ENCODE results near the gene ROBO2. TPM values are rescaled to one million over a fixed set of nuclear protein-coding genes. Genes with fewer than 3 reads are reported as not detected.

ROBO2 gene
- total and polyA plus RNA-seq, 2 donors from 2014 or later: 1.3 to 1.6 TPM

DNA sequence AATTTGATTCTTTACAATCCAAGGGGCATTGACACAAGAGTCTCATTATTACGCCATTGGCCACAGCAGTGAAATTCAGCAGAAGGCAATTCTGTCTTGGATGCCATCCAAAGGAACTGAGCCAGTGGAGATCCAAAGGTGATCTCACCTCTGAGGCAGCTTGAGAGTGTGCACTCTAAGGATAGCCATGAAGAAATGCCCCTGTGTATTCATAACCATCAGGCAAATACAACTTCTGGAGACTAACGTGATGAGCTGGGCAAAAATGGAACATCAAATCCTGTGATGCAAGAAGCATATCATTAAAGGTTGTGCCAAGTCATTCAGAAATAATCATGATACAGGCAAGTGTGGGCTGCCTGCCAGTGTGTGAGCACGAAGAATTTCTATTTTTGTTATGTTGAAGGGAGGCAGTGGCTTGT is 41.4 kb downstream of the ROBO2 start:
- TF ChIP-seq CTCF (IDR thresholded peaks at IDR 0.05; ENCODE audit: borderline replicate concordance, extremely low read depth, insufficient read depth): no peak
- H3K9me3 ChIP-seq (ENCODE audit: control insufficient read depth in 2 of 3, insufficient read depth in 1 of 3, low read length in 3 of 3): no peaks in the 10 kb centered on the region
- H3K27ac ChIP-seq (ENCODE audit: low read depth in 2 of 2, low read length in 2 of 2): no peak overlapping the region
- no peak for FAIRE-seq
- DNase-seq: peak in 1 of 5 donors; percentile 27
- no peaks in the 10 kb centered on the region for H3K4me1 ChIP-seq (ENCODE audit: control insufficient read depth in 2 of 3, insufficient read depth in 2 of 3, low read depth in 1 of 3, low read length in 3 of 3)
- H3K4me3 ChIP-seq (ENCODE audit: low read length in 3 of 3): no peak overlapping the region
- no peak overlapping the region for H3K9ac ChIP-seq (ENCODE audit: low read length in 3 of 3)
- no peaks in the 10 kb centered on the region for H3K27me3 ChIP-seq (ENCODE audit: control insufficient read depth, insufficient read depth, low read length)
- no peaks in the 10 kb centered on the region for H3K36me3 ChIP-seq (ENCODE audit: control insufficient read depth in 2 of 3, insufficient read depth in 3 of 3, low read length in 3 of 3)
- intact Hi-C loops (cut with DNase I): no loop called here

GRCh38 chr3:77084511-77084910 is 44.6 kb downstream of the ROBO2 start:
- TF ChIP-seq CTCF (IDR thresholded peaks at IDR 0.05; ENCODE audit: borderline replicate concordance, extremely low read depth, insufficient read depth): no peak
- intact Hi-C loops (cut with DNase I): no loop called here

GRCh38 chr3:77086408-77086807 is 46.5 kb downstream of the ROBO2 start:
- Histone ChIP-seq H3K36me3 (ENCODE audit: control insufficient read depth in 2 of 3, insufficient read depth in 3 of 3, low read length in 3 of 3) (no peaks in the 10 kb centered on the region), H3K9ac (ENCODE audit: low read length in 3 of 3) (no peak overlapping the region), H3K4me3 (ENCODE audit: low read length in 3 of 3) (no peak overlapping the region), H3K27me3 (ENCODE audit: control insufficient read depth, insufficient read depth, low read length) (no peaks in the 10 kb centered on the region), H3K27ac (ENCODE audit: low read depth in 2 of 2, low read length in 2 of 2) (no peak overlapping the region), H3K9me3 (ENCODE audit: control insufficient read depth in 2 of 3, insufficient read depth in 1 of 3, low read length in 3 of 3) (no peaks in the 10 kb centered on the region), H3K4me1 (ENCODE audit: control insufficient read depth in 2 of 3, insufficient read depth in 2 of 3, low read depth in 1 of 3, low read length in 3 of 3) (no peaks in the 10 kb centered on the region)
- intact Hi-C loops (cut with DNase I): no loop called here
- DNase-seq (no peak), FAIRE-seq (no peak)
- TF ChIP-seq CTCF (IDR thresholded peaks at IDR 0.05; ENCODE audit: borderline replicate concordance, extremely low read depth, insufficient read depth): no peak

More at GRCh38 chr3:77084511-77084910, 44.6 kb downstream of the ROBO2 start:
- Histone ChIP-seq H3K27ac (ENCODE audit: low read depth in 2 of 2, low read length in 2 of 2) (no peak overlapping the region), H3K36me3 (ENCODE audit: control insufficient read depth in 2 of 3, insufficient read depth in 3 of 3, low read length in 3 of 3) (no peaks in the 10 kb centered on the region), H3K27me3 (ENCODE audit: control insufficient read depth, insufficient read depth, low read length) (no peaks in the 10 kb centered on the region), H3K9me3 (ENCODE audit: control insufficient read depth in 2 of 3, insufficient read depth in 1 of 3, low read length in 3 of 3) (no peaks in the 10 kb centered on the region), H3K4me1 (ENCODE audit: control insufficient read depth in 2 of 3, insufficient read depth in 2 of 3, low read depth in 1 of 3, low read length in 3 of 3) (no peaks in the 10 kb centered on the region), H3K9ac (ENCODE audit: low read length in 3 of 3) (no peak overlapping the region), H3K4me3 (ENCODE audit: low read length in 3 of 3) (no peak overlapping the region)
- DNase-seq: no peak
- FAIRE-seq: no peak

DNA sequence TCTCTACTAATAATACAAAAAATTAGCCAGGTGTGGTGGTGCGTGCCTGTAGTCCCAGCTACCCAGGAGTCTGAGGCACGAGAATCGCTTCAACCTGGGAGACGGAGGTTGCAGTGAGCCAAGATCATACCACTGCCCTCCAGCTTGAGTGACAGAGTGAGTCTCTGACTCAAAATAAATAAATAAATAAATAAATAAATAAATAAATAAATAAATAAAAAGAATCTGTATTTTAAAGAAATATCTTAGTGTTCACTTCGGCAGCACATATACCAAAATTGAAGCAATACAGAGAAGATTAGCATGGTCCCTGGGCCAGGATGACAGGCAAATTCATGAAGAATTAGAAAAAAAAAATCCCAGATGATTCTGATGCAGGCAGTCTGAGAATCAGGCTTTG is 51.9 kb downstream of the ROBO2 start:
- Histone ChIP-seq H3K9ac (ENCODE audit: low read length in 3 of 3) (no peak overlapping the region), H3K4me1 (ENCODE audit: control insufficient read depth in 2 of 3, insufficient read depth in 2 of 3, low read depth in 1 of 3, low read length in 3 of 3) (no peaks in the 10 kb centered on the region), H3K27me3 (ENCODE audit: control insufficient read depth, insufficient read depth, low read length) (no peaks in the 10 kb centered on the region), H3K27ac (ENCODE audit: low read depth in 2 of 2, low read length in 2 of 2) (no peak overlapping the region), H3K4me3 (ENCODE audit: low read length in 3 of 3) (no peak overlapping the region), H3K36me3 (ENCODE audit: control insufficient read depth in 2 of 3, insufficient read depth in 3 of 3, low read length in 3 of 3) (no peaks in the 10 kb centered on the region), H3K9me3 (ENCODE audit: control insufficient read depth in 2 of 3, insufficient read depth in 1 of 3, low read length in 3 of 3) (no peaks in the 10 kb centered on the region)
- intact Hi-C loops (cut with DNase I): no loop called here
- DNase-seq (no peak), FAIRE-seq (no peak)
- TF ChIP-seq CTCF (IDR thresholded peaks at IDR 0.05; ENCODE audit: borderline replicate concordance, extremely low read depth, insufficient read depth): no peak
